Bronchial epithelial cell (primary cell): ENCODE results near the gene PPAT. TPM values are rescaled to one million over a fixed set of nuclear protein-coding genes. Genes with fewer than 3 reads are reported as not detected.

Source experiments
- DNase-seq: peaks from one replicate; pipeline ENCODE4 v3.0.0-alpha.2; 2010; ENCODE audit warnings: low read depth
- FAIRE-seq: peaks from 2 replicates; lab custom pipeline; 2011; peaks lifted over from hg19 to GRCh38; lab: Jason Lieb, UNC
- H3K27me3 ChIP-seq: 2 replicates; pipeline ENCODE4 v1.5.1; 2011; ENCODE audit warnings: low read length; ENCODE audit not compliant: control insufficient read depth, insufficient read depth
- H3K36me3 ChIP-seq: 2 replicates; pipeline ENCODE4 v1.5.1; 2011; ENCODE audit warnings: low read length; ENCODE audit not compliant: control insufficient read depth, insufficient read depth
- H3K4me3 ChIP-seq: 2 replicates; pipeline ENCODE4 v1.5.1; 2011; ENCODE audit warnings: mild to moderate bottlenecking, low read depth, low read length, control low read depth
- total RNA-seq: library from RNA; depleted of rRNA; stranded (reverse); fragments of >200 nt; gene quantifications from 2 replicates; pipeline ENCODE4 v1.2.1, GENCODE V29; 2014
- TF ChIP-seq, protein P1 (sequence below): IDR thresholded peaks from 2 replicates; pipeline ENCODE4 v1.5.1; 2011; ENCODE audit warnings: mild to moderate bottlenecking, moderate library complexity, low read length, control low read depth, inconsistent platforms; ENCODE audit not compliant: insufficient read depth, severe bottlenecking

Gene PPAT
- 17.4 and 33.2 TPM in 2 replicates for total RNA-seq

DNA sequence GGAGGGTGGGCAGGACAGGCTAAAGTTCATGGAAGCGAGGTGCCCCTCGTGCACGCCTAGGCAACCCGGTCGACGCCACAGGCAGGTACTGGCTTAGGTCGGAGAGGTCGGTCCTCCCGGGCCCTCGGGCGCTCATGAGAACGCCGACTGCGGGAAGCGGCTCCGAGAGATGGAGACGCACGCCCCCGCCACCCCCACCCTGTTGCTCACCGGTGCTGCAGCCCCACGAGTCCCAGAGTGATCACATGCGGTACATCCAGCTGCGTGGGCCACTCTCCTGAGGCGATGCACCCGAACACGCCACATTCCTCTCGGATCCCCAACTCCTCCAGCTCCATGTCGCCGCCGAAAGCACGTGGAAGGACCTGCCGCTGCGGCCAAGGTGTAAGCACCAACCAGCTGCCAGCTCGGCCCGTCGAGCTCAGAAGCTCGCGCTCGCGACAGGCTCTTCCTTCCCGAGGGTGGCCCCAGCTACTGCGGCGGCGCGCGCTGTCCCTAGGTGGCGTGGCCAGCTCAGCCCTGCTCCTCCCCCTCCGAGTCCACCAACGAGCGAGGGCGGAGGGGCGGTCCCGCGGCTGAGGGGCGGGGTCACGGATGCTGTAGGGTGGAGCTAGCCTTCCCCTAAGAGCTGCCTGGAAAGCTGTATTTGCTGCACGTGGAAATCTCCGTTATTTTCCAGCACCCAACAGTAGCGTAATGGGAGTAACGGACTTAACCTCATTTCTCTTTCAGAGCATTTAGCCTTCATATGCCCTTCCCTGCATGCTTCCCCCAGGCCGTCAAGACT is at the start of gene PPAT:
TSS of gene PPAT (minus strand) at position 476 of the 787 bp plus-strand sequence. CDS start at position 338, 138 bp downstream.
- peak within 1 kb of the TSS; percentile 89 for H3K4me3 ChIP-seq
- no peak for FAIRE-seq
- TF ChIP-seq, protein P1, sequence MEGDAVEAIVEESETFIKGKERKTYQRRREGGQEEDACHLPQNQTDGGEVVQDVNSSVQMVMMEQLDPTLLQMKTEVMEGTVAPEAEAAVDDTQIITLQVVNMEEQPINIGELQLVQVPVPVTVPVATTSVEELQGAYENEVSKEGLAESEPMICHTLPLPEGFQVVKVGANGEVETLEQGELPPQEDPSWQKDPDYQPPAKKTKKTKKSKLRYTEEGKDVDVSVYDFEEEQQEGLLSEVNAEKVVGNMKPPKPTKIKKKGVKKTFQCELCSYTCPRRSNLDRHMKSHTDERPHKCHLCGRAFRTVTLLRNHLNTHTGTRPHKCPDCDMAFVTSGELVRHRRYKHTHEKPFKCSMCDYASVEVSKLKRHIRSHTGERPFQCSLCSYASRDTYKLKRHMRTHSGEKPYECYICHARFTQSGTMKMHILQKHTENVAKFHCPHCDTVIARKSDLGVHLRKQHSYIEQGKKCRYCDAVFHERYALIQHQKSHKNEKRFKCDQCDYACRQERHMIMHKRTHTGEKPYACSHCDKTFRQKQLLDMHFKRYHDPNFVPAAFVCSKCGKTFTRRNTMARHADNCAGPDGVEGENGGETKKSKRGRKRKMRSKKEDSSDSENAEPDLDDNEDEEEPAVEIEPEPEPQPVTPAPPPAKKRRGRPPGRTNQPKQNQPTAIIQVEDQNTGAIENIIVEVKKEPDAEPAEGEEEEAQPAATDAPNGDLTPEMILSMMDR: peak; percentile 21

DNA sequence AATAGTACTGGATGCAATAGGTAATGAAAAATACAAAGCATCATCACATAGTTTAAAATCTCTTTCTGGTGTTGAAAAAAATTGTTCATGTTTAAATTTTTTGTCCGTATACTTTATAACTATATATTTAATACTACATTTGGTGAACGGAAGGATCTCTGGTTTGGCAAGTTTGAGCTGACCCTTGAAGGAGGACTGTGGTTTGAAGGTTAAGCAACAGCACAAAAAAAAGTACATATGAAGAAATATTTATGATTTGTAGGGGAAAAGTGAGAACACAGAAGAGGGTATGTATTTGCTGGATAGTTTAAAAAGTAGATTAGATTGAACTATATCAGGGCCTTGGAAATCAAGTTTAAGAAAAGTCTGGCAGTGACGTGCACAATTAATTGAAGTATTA is 45.3 kb upstream of the PPAT start:
- H3K4me3 ChIP-seq: no peak overlapping the region
- no peaks in the 10 kb centered on the region for H3K27me3 ChIP-seq
- TF ChIP-seq, protein P1: no peak
- peaks cover 9% of the 10 kb centered on the region for H3K36me3 ChIP-seq
- DNase-seq (no peak), FAIRE-seq (no peak)

More for the DNA sequence above, at the start of gene PPAT:
- no peaks in the 10 kb centered on the region for H3K36me3 ChIP-seq
- no peaks in the 10 kb centered on the region for H3K27me3 ChIP-seq
- DNase-seq: peak; percentile 93

DNA sequence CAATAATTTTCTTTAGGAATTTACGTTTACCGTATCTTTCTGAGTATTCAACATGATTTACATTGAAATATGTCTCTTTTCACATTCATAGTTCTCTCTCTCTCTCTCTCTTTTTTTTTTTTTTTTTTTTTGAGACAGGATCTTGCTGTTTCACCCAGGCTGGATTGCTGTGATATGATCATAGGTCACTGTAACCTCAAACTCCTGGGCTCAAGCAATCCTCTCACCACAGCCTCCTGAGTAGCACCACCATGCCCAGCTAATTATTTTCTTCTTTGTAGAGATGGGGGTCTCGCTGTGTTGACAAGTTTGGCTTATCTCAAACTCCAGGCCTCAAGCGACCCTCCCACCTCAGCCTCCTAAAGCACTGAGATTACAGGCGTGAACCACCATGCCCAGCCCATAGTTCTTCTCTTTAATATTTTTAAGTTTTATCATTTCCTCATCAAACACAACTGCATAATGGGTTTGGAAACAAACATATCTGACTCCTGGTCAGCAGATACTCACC is 41.8 kb upstream of the PPAT start:
- H3K36me3 ChIP-seq: peaks cover 13% of the 10 kb centered on the region
- DNase-seq (no peak), FAIRE-seq (no peak)
- no peaks in the 10 kb centered on the region for H3K27me3 ChIP-seq
- H3K4me3 ChIP-seq: no peak overlapping the region
- TF ChIP-seq, protein P1: no peak

DNA sequence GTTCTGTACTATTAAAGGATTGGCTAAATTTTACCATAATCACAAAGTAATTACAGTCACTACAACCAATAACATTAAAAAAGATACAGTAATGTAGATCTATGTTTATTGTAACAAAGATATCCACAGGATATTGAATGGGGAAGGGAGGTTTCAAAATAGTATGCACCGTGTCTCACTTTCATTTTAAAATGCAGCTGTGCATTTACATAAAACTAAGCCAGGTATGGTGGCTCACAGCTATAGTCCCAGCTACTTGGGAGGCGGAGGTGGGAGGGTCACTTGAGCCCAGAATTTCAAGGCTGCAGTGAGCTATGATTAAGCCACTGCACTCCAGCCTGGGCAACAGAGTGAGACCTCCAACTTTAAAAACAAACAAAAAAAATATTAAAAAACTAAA is 40.5 kb upstream of the PPAT start:
- TF ChIP-seq, protein P1: no peak
- Histone ChIP-seq H3K4me3 (no peak overlapping the region), H3K36me3 (peaks cover 16% of the 10 kb centered on the region), H3K27me3 (no peaks in the 10 kb centered on the region)
- no peak for FAIRE-seq
- no peak for DNase-seq

DNA sequence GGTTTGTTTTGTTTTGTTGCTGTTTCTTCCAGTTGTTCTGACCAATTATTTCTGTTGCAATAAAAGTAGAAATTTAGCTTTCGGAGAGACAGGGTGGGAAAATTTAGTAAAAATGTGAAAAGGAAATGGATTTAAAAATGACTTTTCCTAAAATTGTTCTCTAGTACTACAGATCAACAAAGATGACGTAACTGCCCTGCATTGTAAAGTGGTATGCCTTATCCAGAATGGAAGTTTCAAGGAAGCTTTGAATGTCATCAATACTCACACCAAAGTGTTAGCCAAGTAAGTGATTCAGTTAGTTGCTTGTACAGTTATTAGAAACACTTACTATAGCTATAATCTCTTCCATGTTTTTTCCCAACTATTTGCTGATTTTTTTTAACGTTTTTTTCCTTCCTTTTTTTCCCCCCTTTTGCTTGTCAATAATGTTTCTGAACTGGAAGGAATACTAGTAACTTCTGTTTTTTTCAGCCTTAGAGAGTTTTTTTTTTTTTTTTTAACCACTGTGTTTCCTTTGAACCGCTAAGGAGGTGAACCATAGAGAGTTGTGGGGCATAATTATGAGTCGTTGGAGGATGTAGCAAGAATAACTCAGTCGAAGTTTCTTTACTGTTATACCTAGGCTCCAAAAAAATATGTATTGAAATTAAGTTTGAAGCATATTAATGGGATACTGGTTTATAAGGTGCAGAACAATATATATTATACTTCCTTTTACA is 34.2 kb upstream of the PPAT start:
- Histone ChIP-seq H3K4me3 (no peak overlapping the region), H3K36me3 (peaks cover 11% of the 10 kb centered on the region), H3K27me3 (no peaks in the 10 kb centered on the region)
- TF ChIP-seq, protein P1: no peak
- DNase-seq (no peak), FAIRE-seq (no peak)
